Calu3 (cell line): ENCODE measurements around the gene PUS1. TPM values are rescaled to one million over a fixed set of nuclear protein-coding genes. Genes with fewer than 3 reads are reported as not detected.

Experiments used
- BruUV-seq: library from RNA; stranded (reverse); fragments of 400-500 nt; replicated peaks from 2 replicates; lab custom pipeline; 2021; lab: Mats Ljungman, UMichigan
- CTCF ChIA-PET: fragments of 300-600 bp; sonication (Branson Sonifier 250); formaldehyde crosslinking; loops from one replicate; lab custom pipeline; 2022; ENCODE audit warnings: antibody characterized with exemption; lab: Charles Lee
- DNase-seq: peaks from one replicate; pipeline ENCODE4 v3.0.0; 2022
- H3K27ac Mint-ChIP-seq: one replicate; pipeline ENCODE4 v1.8.0; 2022; ENCODE audit warnings: mixed read lengths; ENCODE audit not compliant: unreplicated experiment
- H3K27me3 Mint-ChIP-seq: one replicate; pipeline ENCODE4 v1.8.0; 2022; ENCODE audit warnings: mixed read lengths; ENCODE audit not compliant: unreplicated experiment
- H3K36me3 Mint-ChIP-seq: one replicate; pipeline ENCODE4 v1.8.0; 2022; ENCODE audit warnings: mild to moderate bottlenecking, moderate library complexity, mixed read lengths; ENCODE audit not compliant: insufficient read depth, unreplicated experiment
- H3K4me1 Mint-ChIP-seq: one replicate; pipeline ENCODE4 v1.8.0; 2022; ENCODE audit warnings: mild to moderate bottlenecking, low read depth, mixed read lengths; ENCODE audit not compliant: unreplicated experiment
- H3K4me3 Mint-ChIP-seq: one replicate; pipeline ENCODE4 v1.8.0; 2022; ENCODE audit warnings: mild to moderate bottlenecking, low read depth, moderate library complexity, mixed read lengths; ENCODE audit not compliant: unreplicated experiment
- H3K9me3 Mint-ChIP-seq: one replicate; pipeline ENCODE4 v1.8.0; 2022; ENCODE audit warnings: low read depth, mixed read lengths; ENCODE audit not compliant: unreplicated experiment
- intact Hi-C: fragments of 100-400 bp; cut with micrococcal nuclease; formaldehyde crosslinking; loops from one replicate; pipeline ENCODE4 v1.10.0; 2022; ENCODE audit not compliant: unreplicated experiment
- total RNA-seq: library from RNA; stranded (reverse); gene quantifications from 2 replicates; pipeline ENCODE4 v1.2.3, GENCODE V29; 2022
- TF ChIP-seq, protein P1 (sequence below): fragments of 200-600 bp; IDR thresholded peaks from one replicate; pipeline ENCODE4 v1.8.0; 2022; ENCODE audit warnings: antibody characterized with exemption; ENCODE audit not compliant: unreplicated experiment

Gene PUS1
- total RNA-seq, 1 experiment from 2014 or later: 81.3 TPM

DNA sequence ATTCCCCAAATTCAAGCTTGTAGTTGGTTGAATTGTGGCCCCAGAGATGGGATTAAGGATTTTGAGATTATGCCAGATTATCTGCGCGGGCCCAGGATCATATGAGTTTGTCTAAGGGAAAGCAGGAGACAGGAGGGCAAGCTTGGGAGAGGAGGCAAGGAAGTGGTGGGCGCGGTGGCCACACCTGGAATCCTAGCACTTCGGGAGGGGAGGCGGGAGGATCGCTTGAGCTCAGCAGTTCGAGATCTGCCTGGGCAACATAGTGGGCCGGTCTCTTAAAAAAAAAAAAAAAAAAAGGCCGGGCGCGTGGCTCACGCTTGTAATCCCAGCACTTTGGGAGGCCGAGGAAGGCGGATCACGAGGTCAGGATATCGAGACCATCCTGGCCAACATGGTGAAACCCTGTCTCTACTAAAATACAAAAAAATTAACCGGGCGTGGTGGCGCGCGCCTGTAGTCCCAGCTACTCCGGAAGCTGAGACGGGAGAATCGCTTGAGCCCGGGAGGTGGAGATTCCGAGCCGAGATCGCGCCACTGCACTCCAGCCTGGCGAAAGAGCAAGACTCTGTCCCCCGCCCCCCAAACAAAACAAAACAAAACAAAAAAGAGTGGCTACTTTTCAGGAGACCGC lies 881 bp upstream of the PUS1 start:
- Mint-ChIP-seq H3K4me3 (peak overlapping the region; percentile 100), H3K9me3 (no peaks in the 10 kb centered on the region), H3K27me3 (no peaks in the 10 kb centered on the region), H3K4me1 (no peaks in the 10 kb centered on the region), H3K36me3 (peaks cover 52% of the 10 kb centered on the region), H3K27ac (peak overlapping the region; percentile 13)
- no peak for DNase-seq
- TF ChIP-seq, protein P1, sequence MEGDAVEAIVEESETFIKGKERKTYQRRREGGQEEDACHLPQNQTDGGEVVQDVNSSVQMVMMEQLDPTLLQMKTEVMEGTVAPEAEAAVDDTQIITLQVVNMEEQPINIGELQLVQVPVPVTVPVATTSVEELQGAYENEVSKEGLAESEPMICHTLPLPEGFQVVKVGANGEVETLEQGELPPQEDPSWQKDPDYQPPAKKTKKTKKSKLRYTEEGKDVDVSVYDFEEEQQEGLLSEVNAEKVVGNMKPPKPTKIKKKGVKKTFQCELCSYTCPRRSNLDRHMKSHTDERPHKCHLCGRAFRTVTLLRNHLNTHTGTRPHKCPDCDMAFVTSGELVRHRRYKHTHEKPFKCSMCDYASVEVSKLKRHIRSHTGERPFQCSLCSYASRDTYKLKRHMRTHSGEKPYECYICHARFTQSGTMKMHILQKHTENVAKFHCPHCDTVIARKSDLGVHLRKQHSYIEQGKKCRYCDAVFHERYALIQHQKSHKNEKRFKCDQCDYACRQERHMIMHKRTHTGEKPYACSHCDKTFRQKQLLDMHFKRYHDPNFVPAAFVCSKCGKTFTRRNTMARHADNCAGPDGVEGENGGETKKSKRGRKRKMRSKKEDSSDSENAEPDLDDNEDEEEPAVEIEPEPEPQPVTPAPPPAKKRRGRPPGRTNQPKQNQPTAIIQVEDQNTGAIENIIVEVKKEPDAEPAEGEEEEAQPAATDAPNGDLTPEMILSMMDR: no peak
- BruUV-seq: no TSS peak
- intact Hi-C loops: no loop called here
- CTCF ChIA-PET: no interaction called here

- Mint-ChIP-seq H3K27ac (peak overlapping the region; percentile 97), H3K9me3 (no peaks in the 10 kb centered on the region), H3K27me3 (no peaks in the 10 kb centered on the region), H3K36me3 (peaks cover 62% of the 10 kb centered on the region), H3K4me3 (peak overlapping the region; percentile 100), H3K4me1 (no peaks in the 10 kb centered on the region)
- peak; percentile 51 for DNase-seq
- CTCF ChIA-PET: interaction anchor here (0.7 to 1.4 kb wide), 3 partner anchors 17 to 78 kb away, joined by 3 to 9 read pairs (median 6); no protein-coding TSS in a partner anchor
- TF ChIP-seq, protein P1: no peak
- BruUV-seq: no TSS peak
- intact Hi-C loops: no loop called here
Observed at GRCh38 chr12:131929581-131930456, 743 bp downstream of the PUS1 start.

- H3K36me3 Mint-ChIP-seq: peaks cover 62% of the 10 kb centered on the region
- no peaks in the 10 kb centered on the region for H3K9me3 Mint-ChIP-seq
- no peak for DNase-seq
- CTCF ChIA-PET: interaction anchor here (0.6 to 1.4 kb wide), 3 partner anchors 16 to 79 kb away, joined by 3 to 9 read pairs (median 7); no protein-coding TSS in a partner anchor
- no peaks in the 10 kb centered on the region for H3K27me3 Mint-ChIP-seq
- intact Hi-C loops: no loop called here
- TF ChIP-seq, protein P1: no peak
- H3K4me3 Mint-ChIP-seq: peak overlapping the region; percentile 100
- BruUV-seq: no TSS peak
- peak overlapping the region; percentile 25 for H3K27ac Mint-ChIP-seq
- no peaks in the 10 kb centered on the region for H3K4me1 Mint-ChIP-seq
Observed at GRCh38 chr12:131930510-131930909, 1.4 kb downstream of the PUS1 start.

- no peak overlapping the region for H3K4me3 Mint-ChIP-seq
- no peak for DNase-seq
- CTCF ChIA-PET: no interaction called here
- H3K9me3 Mint-ChIP-seq: no peaks in the 10 kb centered on the region
- no peak overlapping the region for H3K27ac Mint-ChIP-seq
- TF ChIP-seq, protein P1: no peak
- intact Hi-C loops: no loop called here
- no peaks in the 10 kb centered on the region for H3K4me1 Mint-ChIP-seq
- H3K27me3 Mint-ChIP-seq: no peaks in the 10 kb centered on the region
- H3K36me3 Mint-ChIP-seq: peaks cover 81% of the 10 kb centered on the region
- no TSS peak for BruUV-seq
Observed at GRCh38 chr12:131933387-131933786, 4.3 kb downstream of the PUS1 start.
